GM19043 (cell line): ENCODE measurements around the gene DNMT1.

Experiments
- ATAC-seq: cut with Tn5 transposase; IDR thresholded peaks from one replicate; pipeline ENCODE4 v1.9.1; 2021; ENCODE audit warnings: low read depth; ENCODE audit not compliant: unreplicated experiment

DNMT1 gene

GRCh38 chr19:10104130-10104513 lies 90.6 kb downstream of the DNMT1 start:
- no peak for ATAC-seq

GRCh38 chr19:10102787-10103236 lies 91.9 kb downstream of the DNMT1 start:
- no peak for ATAC-seq

DNA sequence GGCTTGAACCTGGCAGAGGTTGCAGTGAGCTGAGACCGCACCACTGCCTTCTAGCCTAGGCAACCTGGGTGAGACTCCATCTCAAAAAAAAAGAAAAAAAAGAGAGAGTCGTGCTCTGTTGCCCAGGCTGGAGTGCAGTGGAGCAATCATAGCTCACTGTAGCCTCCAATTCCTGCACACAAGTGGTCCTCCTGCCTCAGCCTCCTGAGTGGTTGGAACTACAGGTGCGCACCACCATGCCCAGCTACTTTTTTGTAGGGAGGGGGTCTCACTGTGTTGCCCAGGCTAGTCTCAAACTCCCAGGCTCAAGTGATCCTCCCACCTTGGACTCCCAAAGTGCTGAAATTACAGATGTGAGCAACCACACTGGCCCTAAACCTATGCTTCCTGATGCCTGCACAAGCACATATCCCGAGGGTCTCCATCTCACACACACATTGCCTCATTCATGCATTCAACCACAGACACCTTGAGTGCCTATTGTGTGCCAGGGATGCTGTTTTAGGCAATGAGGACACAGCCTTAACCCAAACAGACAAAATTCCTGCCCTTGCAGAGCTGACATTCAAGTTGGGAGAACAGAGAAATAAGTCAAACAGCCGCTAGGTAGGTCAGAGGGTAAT lies 94.5 kb downstream of the DNMT1 start:
- ATAC-seq = no peak

- no peak for ATAC-seq
Measured at GRCh38 chr19:10096615-10096963, 98.2 kb downstream of the DNMT1 start.

DNA sequence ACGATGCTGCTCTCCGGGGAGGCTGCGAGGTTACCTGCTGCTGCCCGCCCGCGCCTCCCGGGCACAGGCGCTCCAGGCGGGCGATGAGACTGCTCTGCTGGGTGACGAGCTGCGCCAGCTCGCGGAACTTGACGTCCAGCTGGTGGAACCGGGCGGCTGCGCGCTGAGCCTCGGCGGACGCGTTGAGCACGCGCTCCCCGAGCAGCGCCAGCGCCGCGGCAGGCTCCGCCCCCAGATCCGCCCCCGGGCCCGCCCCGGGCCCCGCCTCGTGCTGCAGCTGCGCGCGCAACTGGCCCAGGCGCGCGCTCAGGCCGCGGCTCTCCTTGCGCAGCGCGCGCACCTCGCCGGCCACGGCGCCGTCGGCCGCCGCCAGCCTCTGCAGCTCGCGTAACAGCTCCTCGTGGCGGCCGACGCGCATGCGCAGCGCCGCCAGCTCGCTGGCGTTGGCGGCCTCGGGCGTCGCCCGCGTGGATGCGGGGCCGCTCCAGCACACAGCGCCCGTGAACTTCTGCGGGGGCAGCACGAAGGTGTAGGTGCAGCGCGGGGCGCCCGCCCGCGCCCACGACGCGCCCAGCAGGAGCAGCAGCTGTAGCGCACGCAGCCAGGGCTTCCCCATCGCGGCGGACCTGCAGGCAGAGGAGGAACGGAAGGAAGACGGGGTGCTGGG lies 98.7 kb downstream of the DNMT1 start:
- ATAC-seq = peak; percentile 64

GRCh38 chr19:10095622-10095947 lies 99.2 kb downstream of the DNMT1 start:
- ATAC-seq = no peak

DNA sequence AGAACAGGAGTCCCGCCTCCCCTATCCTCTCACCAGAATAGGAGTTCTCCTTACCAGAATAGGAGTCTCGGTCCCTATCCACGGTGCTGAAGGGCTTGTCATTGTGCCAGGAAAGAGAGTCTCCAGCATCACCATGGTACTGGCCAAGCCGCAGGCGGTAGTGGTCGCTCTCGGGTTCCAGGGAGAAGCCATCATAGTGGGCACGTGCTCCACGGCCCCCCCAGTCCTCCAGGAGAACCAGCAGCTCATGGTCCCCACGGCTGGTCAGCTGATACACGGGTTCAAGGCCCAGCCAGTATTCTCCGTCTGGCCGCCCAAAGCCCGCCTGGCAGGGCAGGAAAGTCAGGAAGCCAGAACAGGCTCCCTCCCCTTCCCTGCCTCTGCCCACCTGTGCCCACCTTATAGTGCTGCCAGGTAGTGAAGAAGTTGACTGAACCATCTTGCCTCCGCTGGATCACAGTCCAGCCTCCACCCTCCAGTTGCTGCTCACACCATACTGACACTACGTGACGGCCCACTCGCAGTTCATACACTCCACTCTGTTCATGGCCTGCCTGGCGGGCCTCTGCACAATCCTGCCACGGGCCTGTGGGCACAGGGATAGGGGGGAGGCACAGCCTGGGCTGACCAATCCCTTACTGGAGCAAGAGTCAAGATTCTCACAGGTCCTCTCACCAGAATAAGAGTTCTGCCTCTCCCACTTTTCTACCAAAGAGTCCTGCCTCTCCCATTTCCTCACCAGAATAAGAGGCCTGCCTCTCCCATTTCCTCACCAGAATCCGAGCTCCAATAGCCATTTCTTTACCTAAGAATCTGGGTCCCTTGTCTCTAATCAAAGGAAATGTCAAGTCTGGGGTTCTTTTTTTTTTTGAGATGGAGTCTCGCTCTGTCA lies 101.2 kb downstream of the DNMT1 start:
- no peak for ATAC-seq

DNA sequence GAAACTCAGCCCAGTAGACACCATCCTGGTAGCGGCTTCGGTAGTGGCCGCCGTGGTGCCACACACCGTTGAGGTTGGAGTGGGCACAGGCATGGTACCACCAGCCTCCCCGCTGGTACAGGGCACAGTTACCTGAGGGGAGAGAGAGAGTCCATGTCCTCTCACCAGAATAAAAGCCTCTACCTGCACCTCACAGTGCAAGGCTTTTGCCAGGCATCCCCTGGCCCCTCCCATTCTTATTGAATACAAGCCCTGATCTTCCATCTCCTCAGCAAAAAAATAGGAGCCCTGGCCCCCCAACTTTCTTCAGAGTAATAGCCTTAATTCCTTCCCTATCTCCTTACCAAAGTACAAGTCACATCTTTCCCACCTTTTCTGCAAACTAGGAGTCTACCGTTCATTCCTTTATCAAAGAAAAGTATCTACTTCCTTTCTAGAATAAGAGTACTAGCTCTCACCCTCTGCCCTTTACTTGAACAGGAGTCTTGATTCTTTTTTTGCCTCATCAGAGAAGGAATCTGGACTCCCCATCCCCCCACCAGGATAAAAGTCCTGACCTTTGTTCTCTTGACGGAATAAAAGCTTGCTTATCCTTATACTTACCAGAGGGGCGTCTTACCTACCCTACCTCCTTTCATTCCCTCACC lies 102.0 kb downstream of the DNMT1 start:
- no peak for ATAC-seq

GRCh38 chr19:10091895-10092641 lies 102.7 kb downstream of the DNMT1 start:
- no peak for ATAC-seq

- ATAC-seq = no peak
Measured at GRCh38 chr19:10091370-10091687, 103.4 kb downstream of the DNMT1 start.

DNA sequence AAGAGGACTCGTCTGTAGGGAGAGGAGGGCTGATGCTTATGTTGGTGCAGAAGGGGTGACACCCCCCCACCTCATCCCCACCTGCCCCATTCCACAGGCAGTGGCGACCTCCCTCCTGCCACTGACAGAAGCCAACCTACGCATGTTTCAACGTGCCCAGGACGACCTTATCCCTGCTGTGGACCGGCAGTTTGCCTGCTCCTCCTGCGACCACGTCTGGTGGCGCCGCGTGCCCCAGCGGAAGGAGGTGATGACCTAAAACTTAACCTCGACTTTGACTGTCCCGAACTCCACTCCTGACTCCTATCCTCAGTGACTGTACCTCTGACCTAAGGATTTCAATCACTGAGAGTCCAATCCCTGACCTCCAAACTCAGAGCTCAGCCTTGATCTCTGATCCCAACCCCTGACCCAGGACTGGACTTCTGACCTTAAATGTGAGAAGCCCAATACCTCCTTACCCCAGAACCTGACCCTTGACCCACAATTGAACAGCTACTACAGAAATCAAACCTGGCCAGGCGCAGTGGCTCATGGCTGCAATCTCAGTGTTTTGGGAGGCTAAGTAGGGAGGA lies 104.9 kb downstream of the DNMT1 start:
- ATAC-seq = no peak

DNA sequence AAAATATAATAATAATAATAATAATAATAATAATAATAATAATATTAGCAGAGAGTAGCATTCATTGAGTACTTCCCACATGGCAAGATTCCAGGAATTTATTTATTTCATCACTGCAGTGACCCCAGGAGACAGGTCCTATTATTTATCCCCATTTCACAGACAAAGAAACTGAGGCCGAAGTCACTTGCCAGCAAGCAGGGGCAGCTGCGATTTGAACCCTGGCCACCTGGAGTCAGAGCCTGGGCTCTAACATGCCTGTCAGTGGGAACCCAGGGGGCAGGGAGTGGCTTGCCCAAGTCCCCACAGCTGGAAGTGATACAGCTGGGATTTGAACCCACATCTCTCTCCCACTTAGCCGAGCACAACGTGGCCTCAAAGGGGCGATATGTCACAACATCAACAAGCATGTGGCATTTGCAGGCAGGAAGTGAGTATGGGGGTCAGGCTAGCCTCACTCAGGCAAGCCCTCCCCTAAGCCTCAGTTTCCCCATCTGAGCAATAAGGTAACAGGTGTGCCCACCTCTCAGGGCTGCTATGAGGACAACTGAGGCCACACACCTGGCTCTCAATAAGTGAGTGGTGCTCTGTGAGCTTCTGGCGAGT lies 105.7 kb downstream of the DNMT1 start:
- no peak for ATAC-seq

DNA sequence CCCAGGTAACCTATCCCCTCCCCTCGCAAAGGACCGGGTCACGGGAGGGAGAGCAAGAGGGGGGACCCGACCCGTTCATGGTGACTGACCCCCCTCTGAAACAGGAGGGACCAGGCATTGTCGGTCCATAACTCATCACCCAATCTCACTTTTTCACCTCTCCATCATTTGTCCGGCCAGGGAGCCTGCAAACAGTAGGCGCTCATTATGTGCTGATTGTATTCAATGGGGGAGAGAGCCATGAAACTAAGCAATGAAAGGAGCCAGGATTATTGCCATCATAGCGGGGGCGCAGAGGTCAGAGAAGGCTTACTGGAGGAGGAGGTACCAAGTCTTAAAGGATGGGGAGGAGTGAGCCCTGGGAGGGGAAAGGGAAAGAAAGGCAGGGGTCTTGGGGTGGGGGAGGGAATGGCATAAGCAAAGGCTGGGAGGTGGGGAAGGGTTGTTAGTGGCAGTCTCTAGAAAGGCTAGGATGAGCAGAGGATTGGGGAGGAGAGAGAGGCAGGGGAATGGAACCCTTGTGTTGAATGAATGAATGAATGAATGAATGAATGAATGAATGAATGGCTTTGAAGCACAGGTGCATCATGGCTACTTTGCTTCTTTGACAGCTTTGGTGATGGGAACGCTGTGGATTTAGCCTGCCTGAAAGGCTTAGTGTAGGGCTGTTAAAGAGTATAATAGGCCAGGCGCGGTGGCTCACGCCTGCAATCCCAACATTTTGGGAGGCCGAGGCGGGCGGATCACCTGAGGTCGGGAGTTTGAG lies 107.3 kb downstream of the DNMT1 start:
- no peak for ATAC-seq

GRCh38 chr19:10086591-10087192 lies 108.1 kb downstream of the DNMT1 start:
- ATAC-seq = no peak

DNA sequence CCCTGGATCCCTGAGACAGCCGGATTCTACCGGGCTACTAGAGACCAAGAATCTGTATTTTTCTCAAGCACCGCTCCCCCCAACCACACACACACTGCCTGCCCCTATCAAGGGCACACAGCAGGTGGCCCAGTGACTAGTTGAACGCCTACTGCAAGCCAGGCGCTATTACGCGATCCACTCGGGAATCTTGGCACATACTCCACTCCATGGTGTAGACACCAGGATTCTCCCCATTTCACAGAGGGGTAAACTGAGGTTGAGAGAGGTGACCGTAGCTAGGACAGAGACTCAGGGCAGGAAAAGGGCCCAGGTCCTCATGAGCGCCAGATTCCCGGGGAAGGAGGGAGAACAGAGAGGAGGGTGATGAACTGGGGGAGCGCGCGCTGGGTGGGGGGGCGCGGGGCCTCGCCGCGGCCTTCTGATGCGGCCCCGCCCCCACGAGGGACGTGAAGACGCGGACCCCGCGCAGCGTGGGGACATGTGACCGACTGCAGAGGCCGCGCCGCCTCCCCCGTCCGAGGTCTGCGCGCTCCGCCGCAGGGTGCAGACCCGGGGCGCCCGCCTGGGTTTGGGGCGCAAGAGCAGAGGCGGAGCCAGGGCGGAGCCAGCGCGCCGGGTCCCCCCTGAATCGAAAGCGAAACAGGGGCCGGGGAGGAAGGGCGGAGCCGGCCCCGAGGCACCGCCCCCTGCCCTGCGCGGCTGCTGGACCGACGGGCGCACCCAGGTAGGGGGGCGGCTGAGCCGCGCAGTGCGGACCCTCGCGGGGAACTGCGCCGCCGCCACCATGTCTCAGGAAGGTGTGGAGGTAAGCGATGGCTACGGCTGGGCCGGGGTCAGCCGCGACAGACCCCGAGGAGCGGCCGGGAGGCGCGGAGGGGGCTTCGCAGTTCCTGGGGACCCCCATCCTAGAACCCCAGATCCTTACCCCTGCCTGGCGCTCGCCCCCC lies 108.8 kb downstream of the DNMT1 start, which contains the start of gene SHFL:
Gene SHFL (plus strand): TSS at position 677 of the 950 bp plus-strand sequence. CDS start 111 bp downstream, at position 788.
- no peak for ATAC-seq

DNA sequence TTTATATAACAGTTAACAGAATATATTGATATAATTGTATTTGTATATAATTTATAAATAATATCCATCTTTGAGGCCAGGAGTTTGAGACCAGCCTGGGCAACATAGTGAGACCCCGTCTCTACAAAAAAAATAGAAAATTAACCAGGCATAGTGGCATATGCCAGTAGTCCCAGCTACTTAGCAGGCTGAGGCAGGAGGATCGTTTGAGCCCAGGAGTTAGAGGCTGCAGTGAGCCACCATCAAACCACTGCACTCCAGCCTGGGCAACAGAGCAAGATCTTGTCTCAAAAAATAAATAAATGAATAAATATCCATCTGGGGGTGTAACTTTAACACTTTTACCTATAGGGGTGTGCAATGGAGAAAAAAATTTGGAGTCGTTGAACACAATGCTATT lies 110.0 kb downstream of the DNMT1 start:
- ATAC-seq = no peak

DNA sequence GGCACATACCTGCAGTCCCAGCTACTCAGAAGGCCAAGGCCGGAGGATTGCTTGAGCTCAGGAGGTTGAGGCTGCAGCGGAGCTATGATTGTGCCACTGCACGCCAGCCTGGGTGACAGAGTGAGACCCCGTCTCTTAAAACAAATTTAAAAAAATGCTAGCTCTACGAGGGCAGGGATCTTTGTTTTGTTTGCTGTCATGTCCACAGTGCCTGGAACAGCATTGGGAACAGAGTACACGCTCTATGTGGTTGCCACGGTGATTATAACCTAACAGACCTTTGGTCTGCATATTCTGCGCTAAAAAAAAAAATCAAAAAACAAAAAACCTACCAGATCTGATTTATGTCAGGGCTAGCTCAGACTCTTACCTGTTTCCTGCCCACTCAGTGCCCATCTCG lies 110.8 kb downstream of the DNMT1 start:
- ATAC-seq = no peak
